Islet of Langerhans (tissue), 1 donor: ENCODE data around the gene FFAR3.
"Not testable (repeated sequence)": the region's sequence is repeated elsewhere in the genome, so short reads cannot be mapped to it uniquely, and the experiment has no call there.

Experiments used
- FAIRE-seq: peaks from one replicate; lab custom pipeline; 2011; peaks lifted over from hg19 to GRCh38; lab: Jason Lieb, UNC

Gene FFAR3

GRCh38 chr19:35350591-35350990, 7.7 kb upstream of the FFAR3 start:
- FAIRE-seq: no peak

- no peak for FAIRE-seq
Measured at GRCh38 chr19:35351411-35352176, 6.7 kb upstream of the FFAR3 start.

- no peak for FAIRE-seq
Measured at GRCh38 chr19:35352177-35352447, 6.1 kb upstream of the FFAR3 start.

GRCh38 chr19:35352448-35353304, 5.6 kb upstream of the FFAR3 start:
- FAIRE-seq: peak; percentile 90

GRCh38 chr19:35353635-35354034, 4.6 kb upstream of the FFAR3 start:
- FAIRE-seq: no peak

- FAIRE-seq: no peak
Measured at GRCh38 chr19:35354898-35355297, 3.4 kb upstream of the FFAR3 start.

GRCh38 chr19:35355791-35356460, 2.3 kb upstream of the FFAR3 start:
- no peak for FAIRE-seq

- not testable (repeated sequence) for FAIRE-seq
Measured at GRCh38 chr19:35358834-35359233, 574 bp downstream of the FFAR3 start.

- not testable (repeated sequence) for FAIRE-seq
Measured at GRCh38 chr19:35359395-35359794, 1.1 kb downstream of the FFAR3 start.

- FAIRE-seq: not testable (repeated sequence)
Measured at GRCh38 chr19:35360081-35360480, 1.8 kb downstream of the FFAR3 start.

- FAIRE-seq: no peak
Measured at GRCh38 chr19:35360880-35361420, 2.7 kb downstream of the FFAR3 start.

GRCh38 chr19:35362261-35363000, 4.2 kb downstream of the FFAR3 start:
- no peak for FAIRE-seq

- FAIRE-seq: no peak
Measured at GRCh38 chr19:35363001-35363590, 4.8 kb downstream of the FFAR3 start.

GRCh38 chr19:35363711-35364425, 5.6 kb downstream of the FFAR3 start:
- FAIRE-seq: no peak

GRCh38 chr19:35365303-35365702, 7.0 kb downstream of the FFAR3 start:
- FAIRE-seq: no peak

- FAIRE-seq: no peak
Measured at GRCh38 chr19:35368378-35368777, 10.1 kb downstream of the FFAR3 start.

- no peak for FAIRE-seq
Measured at GRCh38 chr19:35369522-35369921, 11.3 kb downstream of the FFAR3 start.

GRCh38 chr19:35370722-35371121, 12.5 kb downstream of the FFAR3 start, which contains the start of gene GPR42:
TSS of gene GPR42 (plus strand) at chr19:35371068. CDS start at chr19:35371360, 292 bp downstream.
- FAIRE-seq: no peak

GRCh38 chr19:35373492-35373891, 15.2 kb downstream of the FFAR3 start:
- FAIRE-seq: no peak

GRCh38 chr19:35374031-35374430, 15.8 kb downstream of the FFAR3 start:
- FAIRE-seq: not testable (repeated sequence)
